ENCODE data around the gene GALNTL6.
A peak's percentile ranks its signal among the peaks of the same experiment; 100 is the strongest.

Gene GALNTL6

GRCh38 chr4:172547724-172548123, 734.5 kb downstream of the GALNTL6 start:
- no peak for TF ChIP-seq CTCF (conservative IDR thresholded peaks at IDR 0.05; ENCODE audit: control insufficient read depth, insufficient read depth, low read depth, low read length)
- DNase-seq (ENCODE audit: low read depth), result no peak
- no peak overlapping the region for H3K4me3 ChIP-seq (ENCODE audit: control insufficient read depth, low read depth, low read length)

- no peak for DNase-seq (ENCODE audit: low read depth)
- TF ChIP-seq CTCF (conservative IDR thresholded peaks at IDR 0.05; ENCODE audit: control insufficient read depth, insufficient read depth, low read depth, low read length), result no peak
- H3K4me3 ChIP-seq (ENCODE audit: control insufficient read depth, low read depth, low read length), result no peak overlapping the region
Observed at GRCh38 chr4:172553216-172553615, 740.0 kb downstream of the GALNTL6 start.

GRCh38 chr4:172554588-172554987, 741.4 kb downstream of the GALNTL6 start:
- TF ChIP-seq CTCF (conservative IDR thresholded peaks at IDR 0.05; ENCODE audit: control insufficient read depth, insufficient read depth, low read depth, low read length), result no peak
- no peak overlapping the region for H3K4me3 ChIP-seq (ENCODE audit: control insufficient read depth, low read depth, low read length)
- DNase-seq (ENCODE audit: low read depth), result no peak

- no peak for DNase-seq (ENCODE audit: low read depth)
- H3K4me3 ChIP-seq (ENCODE audit: control insufficient read depth, low read depth, low read length), result no peak overlapping the region
- no peak for TF ChIP-seq CTCF (conservative IDR thresholded peaks at IDR 0.05; ENCODE audit: control insufficient read depth, insufficient read depth, low read depth, low read length)
Observed at GRCh38 chr4:172555725-172556124, 742.5 kb downstream of the GALNTL6 start.

- no peak for DNase-seq (ENCODE audit: low read depth)
- TF ChIP-seq CTCF (conservative IDR thresholded peaks at IDR 0.05; ENCODE audit: control insufficient read depth, insufficient read depth, low read depth, low read length), result no peak
- H3K4me3 ChIP-seq (ENCODE audit: control insufficient read depth, low read depth, low read length), result no peak overlapping the region
Observed at GRCh38 chr4:172573899-172574298, 760.7 kb downstream of the GALNTL6 start.

GRCh38 chr4:172578712-172579111, 765.5 kb downstream of the GALNTL6 start:
- DNase-seq (ENCODE audit: low read depth), result peak; percentile 2
- no peak for TF ChIP-seq CTCF (conservative IDR thresholded peaks at IDR 0.05; ENCODE audit: control insufficient read depth, insufficient read depth, low read depth, low read length)
- H3K4me3 ChIP-seq (ENCODE audit: control insufficient read depth, low read depth, low read length), result no peak overlapping the region

- DNase-seq (ENCODE audit: low read depth), result no peak
- no peak overlapping the region for H3K4me3 ChIP-seq (ENCODE audit: control insufficient read depth, low read depth, low read length)
- no peak for TF ChIP-seq CTCF (conservative IDR thresholded peaks at IDR 0.05; ENCODE audit: control insufficient read depth, insufficient read depth, low read depth, low read length)
Observed at GRCh38 chr4:172584816-172585215, 771.6 kb downstream of the GALNTL6 start.
